Measurements from ENCODE around the gene EPS15. TPM values are rescaled to one million over a fixed set of nuclear protein-coding genes. Genes with fewer than 3 reads are reported as not detected.
"Not testable (repeated sequence)": the region's sequence is repeated elsewhere in the genome, so short reads cannot be mapped to it uniquely, and the experiment has no call there.

The EPS15 gene
- total RNA-seq, 1 donor from 2014 or later: 88.5 TPM

DNA sequence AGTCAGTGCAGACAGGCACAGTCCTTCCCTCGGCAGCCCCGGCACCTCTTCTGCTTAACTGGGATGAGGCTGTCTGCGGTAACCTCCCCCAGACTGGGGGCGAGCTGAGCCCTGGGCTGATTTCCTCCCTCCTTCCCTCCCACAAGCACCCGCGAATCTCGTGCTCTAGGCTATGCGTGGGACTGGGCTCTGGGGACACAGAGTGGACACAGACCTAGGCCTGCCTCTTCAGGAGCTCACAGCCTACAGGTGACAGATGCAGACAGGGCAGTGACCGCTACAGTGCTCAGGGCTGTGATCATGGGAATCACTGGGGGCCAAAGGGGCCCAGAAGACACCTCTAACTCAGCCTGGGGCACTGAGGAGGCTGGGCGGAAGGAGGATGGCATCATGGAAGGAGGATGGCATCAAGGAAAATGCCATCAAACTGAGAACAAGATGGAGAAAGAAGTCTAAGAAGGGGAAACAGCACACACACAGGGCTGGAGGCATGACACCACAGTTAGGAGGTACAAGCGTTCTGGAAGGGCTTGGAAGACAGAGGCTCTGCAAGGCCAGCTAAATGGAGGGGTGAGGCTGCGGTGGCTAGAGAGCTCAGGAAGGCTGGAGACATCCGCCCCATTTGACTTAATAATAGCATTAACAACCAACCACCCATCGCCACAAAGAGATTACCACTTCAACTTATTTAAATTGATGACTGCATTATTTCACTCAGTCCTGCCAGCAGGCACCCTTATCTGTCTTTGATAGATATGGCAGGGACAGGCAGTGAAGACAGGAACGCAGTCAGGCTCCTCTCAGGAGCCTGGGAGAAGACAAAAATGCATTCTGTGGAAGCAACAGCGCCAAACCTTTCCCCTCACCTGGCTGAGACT, 192.9 kb downstream of the EPS15 start:
- Histone ChIP-seq H3K9me3 (no peaks in the 10 kb centered on the region), H3K36me3 (no peaks in the 10 kb centered on the region), H3K4me3 (no peak overlapping the region), H3K27ac (no peak overlapping the region), H3K4me1 (peaks cover 4% of the 10 kb centered on the region), H3K27me3 (peaks cover 3% of the 10 kb centered on the region)
- DNase-seq: no peak
- TF ChIP-seq, protein P1, sequence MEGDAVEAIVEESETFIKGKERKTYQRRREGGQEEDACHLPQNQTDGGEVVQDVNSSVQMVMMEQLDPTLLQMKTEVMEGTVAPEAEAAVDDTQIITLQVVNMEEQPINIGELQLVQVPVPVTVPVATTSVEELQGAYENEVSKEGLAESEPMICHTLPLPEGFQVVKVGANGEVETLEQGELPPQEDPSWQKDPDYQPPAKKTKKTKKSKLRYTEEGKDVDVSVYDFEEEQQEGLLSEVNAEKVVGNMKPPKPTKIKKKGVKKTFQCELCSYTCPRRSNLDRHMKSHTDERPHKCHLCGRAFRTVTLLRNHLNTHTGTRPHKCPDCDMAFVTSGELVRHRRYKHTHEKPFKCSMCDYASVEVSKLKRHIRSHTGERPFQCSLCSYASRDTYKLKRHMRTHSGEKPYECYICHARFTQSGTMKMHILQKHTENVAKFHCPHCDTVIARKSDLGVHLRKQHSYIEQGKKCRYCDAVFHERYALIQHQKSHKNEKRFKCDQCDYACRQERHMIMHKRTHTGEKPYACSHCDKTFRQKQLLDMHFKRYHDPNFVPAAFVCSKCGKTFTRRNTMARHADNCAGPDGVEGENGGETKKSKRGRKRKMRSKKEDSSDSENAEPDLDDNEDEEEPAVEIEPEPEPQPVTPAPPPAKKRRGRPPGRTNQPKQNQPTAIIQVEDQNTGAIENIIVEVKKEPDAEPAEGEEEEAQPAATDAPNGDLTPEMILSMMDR (IDR thresholded peaks at IDR 0.05): no peak
- intact Hi-C loops (cut with DNase I): no loop called here
- ATAC-seq: no peak

DNA sequence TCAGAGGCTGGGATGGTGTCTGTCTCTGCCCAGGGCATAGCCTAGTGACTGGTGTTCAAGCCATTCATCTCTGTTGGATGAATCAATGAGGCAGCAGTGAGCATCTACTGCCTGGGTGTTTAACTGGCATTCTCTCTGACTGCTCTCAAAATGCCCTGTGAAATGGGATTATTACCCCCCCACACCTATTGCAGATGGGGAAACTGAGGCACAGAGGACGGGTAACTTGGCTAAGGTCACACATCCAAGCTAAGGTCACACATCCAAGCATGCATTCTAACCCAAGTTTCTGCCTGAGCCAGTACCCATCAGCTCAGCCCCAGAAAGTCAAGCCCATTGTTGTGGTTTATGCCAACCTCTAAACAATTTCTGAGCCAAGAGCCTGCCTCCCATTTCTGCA, 193.7 kb downstream of the EPS15 start:
- TF ChIP-seq, protein P1 (IDR thresholded peaks at IDR 0.05): no peak
- no peaks in the 10 kb centered on the region for H3K36me3 ChIP-seq
- H3K27ac ChIP-seq: no peak overlapping the region
- H3K9me3 ChIP-seq: no peaks in the 10 kb centered on the region
- H3K27me3 ChIP-seq: no peaks in the 10 kb centered on the region
- H3K4me1 ChIP-seq: no peaks in the 10 kb centered on the region
- intact Hi-C loops (cut with DNase I): no loop called here
- H3K4me3 ChIP-seq: no peak overlapping the region
- DNase-seq (no peak), ATAC-seq (no peak)

- H3K4me3 ChIP-seq; H3K27me3 ChIP-seq; H3K4me1 ChIP-seq; H3K27ac ChIP-seq; DNase-seq; intact Hi-C loops (cut with DNase I); H3K9me3 ChIP-seq; ATAC-seq; H3K36me3 ChIP-seq: not testable (repeated sequence)
Measured at GRCh38 chr1:51325011-51325385, 194.1 kb downstream of the EPS15 start.

- intact Hi-C loops (cut with DNase I): no loop called here
- ATAC-seq: no peak
- H3K36me3 ChIP-seq: no peaks in the 10 kb centered on the region
- H3K9me3 ChIP-seq: no peaks in the 10 kb centered on the region
- no peak overlapping the region for H3K4me3 ChIP-seq
- TF ChIP-seq, protein P1 (IDR thresholded peaks at IDR 0.05): no peak
- H3K27ac ChIP-seq: no peak overlapping the region
- H3K27me3 ChIP-seq: no peaks in the 10 kb centered on the region
- DNase-seq: no peak
- no peaks in the 10 kb centered on the region for H3K4me1 ChIP-seq
Measured at GRCh38 chr1:51324251-51325010, 194.6 kb downstream of the EPS15 start.

DNA sequence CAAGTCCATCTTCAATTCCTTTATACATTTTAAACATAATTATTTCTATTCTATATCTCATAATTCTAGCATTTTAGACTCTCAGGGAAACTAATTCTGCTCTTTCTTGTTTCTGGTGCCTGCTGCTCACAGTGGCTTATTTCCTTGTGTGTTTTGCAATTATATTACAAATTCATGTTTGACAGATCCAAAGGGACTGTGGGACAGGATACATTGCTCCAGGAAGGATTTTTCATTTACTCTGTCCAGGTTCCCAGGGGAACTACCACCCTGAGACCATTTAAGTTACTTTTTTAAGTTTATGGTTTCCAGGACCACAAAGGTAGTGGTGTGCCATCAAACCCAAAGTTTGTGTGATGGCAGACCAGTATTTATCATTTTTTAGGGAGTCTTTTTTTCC, 195.3 kb downstream of the EPS15 start:
- DNase-seq (no peak), ATAC-seq (no peak)
- Histone ChIP-seq H3K36me3 (no peaks in the 10 kb centered on the region), H3K9me3 (no peaks in the 10 kb centered on the region), H3K4me1 (no peaks in the 10 kb centered on the region), H3K27ac (no peak overlapping the region), H3K4me3 (no peak overlapping the region), H3K27me3 (no peaks in the 10 kb centered on the region)
- intact Hi-C loops (cut with DNase I): no loop called here
- TF ChIP-seq, protein P1 (IDR thresholded peaks at IDR 0.05): no peak
